ENCODE measurements around the gene MEX3B.
"Not testable (repeated sequence)": the region's sequence is repeated elsewhere in the genome, so short reads cannot be mapped to it uniquely, and the experiment has no call there.

Gene MEX3B

DNA sequence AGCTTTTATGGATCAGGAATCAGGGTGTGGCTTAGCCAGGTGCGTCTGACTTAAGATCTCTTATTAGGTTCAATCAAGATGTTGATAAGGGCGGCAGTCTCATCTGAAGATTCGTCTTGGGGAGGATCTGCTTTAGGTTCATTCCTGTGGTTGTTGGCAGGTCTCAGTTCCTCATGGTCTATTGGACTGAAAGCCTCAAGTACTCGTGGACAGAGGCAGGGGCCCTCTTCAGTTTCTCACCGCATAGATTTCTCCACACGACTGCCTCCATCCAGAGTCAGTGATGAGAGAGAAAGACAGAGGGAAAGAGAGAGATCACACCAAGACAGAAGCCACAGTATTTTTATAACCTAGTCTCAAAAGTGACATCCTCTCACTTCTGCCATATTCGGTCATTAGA is 9.4 kb downstream of the MEX3B start:
- TF ChIP-seq CTCF (IDR thresholded peaks at IDR 0.05; ENCODE audit: extremely low read depth, insufficient read depth, missing control alignments): no peak
- DNase-seq (ENCODE audit: low spot score): no peak
- in situ Hi-C loops (cut with MboI; ENCODE audit: low pct_unique_long_range_greater_than_20kb, low sequenced_read_pairs, unreplicated experiment): no loop called here

DNA sequence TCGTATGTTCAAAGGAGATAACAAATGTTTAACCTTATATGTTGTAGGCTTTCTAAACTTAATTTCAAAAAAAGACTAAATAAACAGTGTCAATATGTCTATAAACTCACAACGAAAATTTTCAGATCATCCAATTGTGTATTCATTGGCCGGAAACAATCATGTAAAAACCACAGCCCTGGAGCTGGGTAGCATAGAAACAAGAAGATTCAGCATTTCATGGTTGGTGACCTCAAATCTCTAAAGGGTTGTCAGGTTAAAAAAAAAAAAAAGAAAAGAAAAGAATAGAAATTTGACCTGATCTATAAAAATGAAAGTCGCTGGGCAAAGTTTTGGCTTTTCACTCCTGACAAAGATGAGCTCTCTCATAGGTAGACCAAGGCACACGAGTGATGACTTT is 13.9 kb downstream of the MEX3B start:
- TF ChIP-seq CTCF (IDR thresholded peaks at IDR 0.05; ENCODE audit: extremely low read depth, insufficient read depth, missing control alignments): no peak
- no peak for DNase-seq (ENCODE audit: low spot score)
- in situ Hi-C loops (cut with MboI; ENCODE audit: low pct_unique_long_range_greater_than_20kb, low sequenced_read_pairs, unreplicated experiment): no loop called here

DNA sequence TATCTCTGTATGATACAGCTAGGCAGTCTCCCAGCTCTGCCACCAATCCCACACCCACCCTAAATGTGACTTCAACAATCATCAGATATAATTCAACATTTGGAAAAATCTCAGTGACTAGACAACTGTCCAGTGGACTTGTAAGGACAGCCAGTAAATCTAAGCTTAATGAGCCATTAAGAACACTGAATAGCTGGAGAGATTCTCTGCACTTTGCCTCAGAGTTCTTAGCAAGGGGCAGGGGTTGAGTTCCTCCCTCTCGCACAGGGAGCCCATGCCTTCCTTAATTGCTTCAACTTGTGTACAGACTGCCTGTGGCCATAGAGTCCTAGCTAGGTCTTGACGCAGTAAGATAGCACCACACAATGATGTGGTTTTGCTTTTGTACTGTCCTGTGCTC is 15.6 kb downstream of the MEX3B start:
- no peak for TF ChIP-seq CTCF (IDR thresholded peaks at IDR 0.05; ENCODE audit: extremely low read depth, insufficient read depth, missing control alignments)
- in situ Hi-C loops (cut with MboI; ENCODE audit: low pct_unique_long_range_greater_than_20kb, low sequenced_read_pairs, unreplicated experiment): no loop called here
- no peak for DNase-seq (ENCODE audit: low spot score)

DNA sequence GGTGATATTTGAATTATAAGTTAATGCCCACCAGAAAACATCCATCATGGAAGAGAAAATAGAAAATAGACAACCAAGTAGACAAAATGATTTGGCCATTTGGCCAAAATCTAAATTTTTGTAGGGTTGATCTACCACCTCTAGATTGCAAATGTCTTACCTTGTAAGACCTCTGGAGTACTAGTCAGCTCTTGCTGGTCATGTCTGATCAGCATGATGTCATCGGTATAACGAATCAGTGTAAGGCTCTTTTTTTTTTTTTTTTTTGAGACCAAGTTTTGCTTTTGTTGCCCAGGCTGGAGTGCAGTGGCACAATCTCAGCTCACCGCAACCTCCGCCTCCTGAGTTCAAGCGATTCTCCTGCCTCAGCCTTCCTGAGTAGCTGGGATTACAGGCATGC is 17.7 kb downstream of the MEX3B start:
- in situ Hi-C loops (cut with MboI; ENCODE audit: low pct_unique_long_range_greater_than_20kb, low sequenced_read_pairs, unreplicated experiment); DNase-seq (ENCODE audit: low spot score): not testable (repeated sequence)

DNA sequence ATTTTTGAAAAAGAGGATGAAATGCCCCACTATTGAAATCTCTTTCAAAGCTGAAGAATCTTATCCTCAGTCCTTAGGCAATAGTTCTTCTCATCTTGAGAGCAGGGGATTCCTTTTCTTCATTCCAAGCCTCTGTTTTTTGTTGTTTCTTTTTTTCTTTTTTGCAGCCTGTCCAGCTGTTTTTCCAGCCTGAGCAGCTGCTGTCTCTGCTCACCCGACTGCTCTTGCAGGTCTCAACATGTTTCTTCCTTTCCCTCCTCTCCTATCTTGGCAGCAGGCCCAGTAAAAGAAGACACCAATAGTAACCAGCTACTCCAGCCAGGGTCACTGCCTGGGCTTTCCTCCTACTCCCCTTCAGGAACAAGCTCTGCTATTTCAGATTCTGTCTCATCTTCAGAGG is 23.8 kb downstream of the MEX3B start:
- in situ Hi-C loops (cut with MboI; ENCODE audit: low pct_unique_long_range_greater_than_20kb, low sequenced_read_pairs, unreplicated experiment): no loop called here
- no peak for TF ChIP-seq CTCF (IDR thresholded peaks at IDR 0.05; ENCODE audit: extremely low read depth, insufficient read depth, missing control alignments)
- DNase-seq (ENCODE audit: low spot score): no peak

GRCh38 chr15:82020625-82021394 is 25.0 kb downstream of the MEX3B start:
- in situ Hi-C loops (cut with MboI; ENCODE audit: low pct_unique_long_range_greater_than_20kb, low sequenced_read_pairs, unreplicated experiment): no loop called here
- DNase-seq (ENCODE audit: low spot score): no peak
- TF ChIP-seq CTCF (IDR thresholded peaks at IDR 0.05; ENCODE audit: extremely low read depth, insufficient read depth, missing control alignments): no peak

DNA sequence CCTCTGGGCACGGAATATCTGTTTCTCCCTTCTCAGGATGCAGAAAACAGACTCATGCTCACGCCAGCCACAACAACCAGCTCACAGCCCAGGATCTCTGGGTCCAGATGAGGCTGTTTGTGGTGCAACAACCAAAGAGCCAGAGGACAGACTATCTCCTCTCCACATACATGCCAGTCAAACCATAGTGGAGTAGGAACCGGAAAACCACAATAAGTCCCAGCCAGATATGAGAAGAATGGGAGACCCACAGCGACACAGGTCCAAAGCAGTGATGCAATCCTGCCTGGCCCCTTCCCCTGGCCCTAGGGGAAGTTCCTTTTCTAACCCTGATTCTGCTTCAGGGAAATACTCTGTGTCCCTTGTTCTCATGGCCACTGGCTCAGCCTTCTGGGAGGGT is 27.6 kb downstream of the MEX3B start:
- in situ Hi-C loops (cut with MboI; ENCODE audit: low pct_unique_long_range_greater_than_20kb, low sequenced_read_pairs, unreplicated experiment): no loop called here
- no peak for DNase-seq (ENCODE audit: low spot score)
- no peak for TF ChIP-seq CTCF (IDR thresholded peaks at IDR 0.05; ENCODE audit: extremely low read depth, insufficient read depth, missing control alignments)
